Stomach (tissue), 9 donors: ENCODE results near the gene MXD4. TPM values are rescaled to one million over a fixed set of nuclear protein-coding genes. Genes with fewer than 3 reads are reported as not detected.

Experiments used
- DNase-seq, 2 donors: peaks; one replicate each; pipeline versions ENCODE4 v3.0.0 to v3.0.0-alpha.2; 2013 to 2019
- H3K27ac ChIP-seq, 5 donors: fragments of 200-600 bp in 4 of 5; sonication (generic) in 4 of 5; one replicate each; pipeline ENCODE4 v1.5.1; 2013 to 2019; ENCODE audit warnings: mild to moderate bottlenecking in 1 of 5, moderate library complexity in 1 of 5
- H3K27me3 ChIP-seq, 3 donors: fragments of 200-600 bp; sonication (generic); one replicate each; pipeline ENCODE4 v1.5.1; 2017 to 2019; ENCODE audit warnings: mixed run types in 1 of 3
- H3K36me3 ChIP-seq, 4 donors: fragments of 200-600 bp; sonication (generic); 1 replicate in 3 of 4; 2 replicates in 1 of 4; pipeline ENCODE4 v1.5.1; 2016 to 2019
- H3K4me1 ChIP-seq, 4 donors: fragments of 200-600 bp; sonication (generic); one replicate each; pipeline ENCODE4 v1.5.1; 2016 to 2019
- H3K4me3 ChIP-seq, 4 donors: fragments of 200-600 bp; sonication (generic) in 3 of 4; one replicate each; pipeline ENCODE4 v1.5.1; 2016 to 2019; ENCODE audit warnings: mild to moderate bottlenecking in 1 of 4
- H3K9me3 ChIP-seq, 4 donors: fragments of 200-600 bp; sonication (generic); one replicate each; pipeline ENCODE4 v1.5.1; 2016 to 2019
- EP300 ChIP-seq: sonication (generic); formaldehyde crosslinking; IDR thresholded peaks from one replicate; pipeline ENCODE4 v1.6.1; 2017; ENCODE audit warnings: antibody characterized with exemption
- POLR2A ChIP-seq, 4 donors: fragments of 450-650 bp; IDR thresholded peaks; one replicate each; pipeline ENCODE4 v1.6.1; 2016; ENCODE audit warnings: antibody characterized with exemption in 4 of 4, control low read depth in 2 of 4, mild to moderate bottlenecking in 1 of 4, moderate library complexity in 1 of 4
- POLR2AphosphoS5 ChIP-seq, 3 donors: sonication (generic); formaldehyde crosslinking; IDR thresholded peaks; one replicate each; pipeline ENCODE4 v1.6.1; 2016; ENCODE audit warnings: antibody characterized with exemption in 3 of 3
- whole genome bisulfite sequencing, 5 donors: extraction: QIAGEN DNeasy Blood & Tissue Kit in 3 of 5; methylation state at CpG; one replicate each; pipeline versions ENCODE4 v1.1.5 to v1.1.7; 2013 to 2018; 5-methylcytosine and 5-hydroxymethylcytosine counted together
- intact Hi-C: fragments of 100-400 bp; cut with DNase I; formaldehyde crosslinking; loops from one replicate; pipeline ENCODE4 v1.15.1; 2023; ENCODE audit warnings: low total_unique reads
- polyA plus RNA-seq, 3 donors: library from polyadenylated mRNA; stranded (reverse); fragments of 200-250 nt; gene quantifications; one replicate each; pipeline ENCODE4 v1.2.3, GENCODE V29; 2013
- total RNA-seq, 5 donors: library from RNA; depleted of rRNA; stranded (reverse); fragments of >200 nt; gene quantifications; one replicate each; pipeline versions ENCODE4 v1.1.0 to v1.2.3, GENCODE V29; 2014 to 2016
- TF ChIP-seq, protein P1 (sequence below), 7 experiments: fragments of 450-650 bp in 4 of 7; fragments of 200-600 bp in 3 of 7; sonication (generic) in 3 of 7; IDR thresholded peaks; one replicate each; pipeline ENCODE4 v1.5.1; 2016 to 2019; ENCODE audit warnings: antibody characterized with exemption in 7 of 7, control low read depth in 2 of 7, mild to moderate bottlenecking in 1 of 7
- donor health status: healthy with polysubstance abuse.
- donor health status: Bipolar disorder and iron deficiency.
- donor health status: healthy.

The MXD4 gene
- total and polyA plus RNA-seq, 8 donors: 19.1 to 114 (median 46.8) TPM

DNA sequence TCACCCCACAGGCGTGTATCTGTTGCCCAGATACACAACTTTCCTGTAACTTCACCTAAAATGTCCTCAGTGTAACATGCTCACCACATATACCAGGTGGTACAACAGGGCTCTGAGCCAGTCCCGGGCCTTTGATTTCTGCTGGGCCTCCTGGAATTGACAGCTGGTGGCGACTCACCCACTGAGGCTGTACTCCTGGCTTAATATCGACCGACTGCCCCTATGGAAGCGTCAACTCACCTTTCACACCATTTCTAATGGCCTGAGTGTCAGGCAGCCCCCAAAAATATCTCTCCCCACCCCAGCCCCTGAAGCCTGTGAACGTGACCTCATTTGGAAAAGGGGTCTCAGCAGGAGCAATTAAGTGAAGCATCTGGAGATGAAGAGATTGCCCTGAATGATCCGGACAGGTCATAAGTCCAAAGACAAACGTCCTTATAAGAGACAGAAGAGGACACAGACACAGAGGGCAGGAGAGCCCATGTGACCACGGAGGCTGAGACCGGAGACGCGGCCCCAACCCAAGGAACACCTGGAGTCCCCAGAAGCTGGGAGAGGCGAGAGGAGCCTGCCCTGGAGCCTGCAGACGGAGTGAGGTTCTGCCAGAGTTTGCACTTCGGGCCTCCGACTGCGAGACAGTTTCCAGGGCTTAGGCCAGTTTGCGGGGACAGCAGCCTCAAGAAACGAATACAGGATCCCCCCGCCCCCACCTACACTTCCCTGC lies 12.6 kb upstream of the MXD4 start:
- no peaks in the 10 kb centered on the region for H3K4me1 ChIP-seq
- no peaks in the 10 kb centered on the region for H3K27me3 ChIP-seq
- H3K27ac ChIP-seq: no peak overlapping the region
- TF ChIP-seq, protein P1, sequence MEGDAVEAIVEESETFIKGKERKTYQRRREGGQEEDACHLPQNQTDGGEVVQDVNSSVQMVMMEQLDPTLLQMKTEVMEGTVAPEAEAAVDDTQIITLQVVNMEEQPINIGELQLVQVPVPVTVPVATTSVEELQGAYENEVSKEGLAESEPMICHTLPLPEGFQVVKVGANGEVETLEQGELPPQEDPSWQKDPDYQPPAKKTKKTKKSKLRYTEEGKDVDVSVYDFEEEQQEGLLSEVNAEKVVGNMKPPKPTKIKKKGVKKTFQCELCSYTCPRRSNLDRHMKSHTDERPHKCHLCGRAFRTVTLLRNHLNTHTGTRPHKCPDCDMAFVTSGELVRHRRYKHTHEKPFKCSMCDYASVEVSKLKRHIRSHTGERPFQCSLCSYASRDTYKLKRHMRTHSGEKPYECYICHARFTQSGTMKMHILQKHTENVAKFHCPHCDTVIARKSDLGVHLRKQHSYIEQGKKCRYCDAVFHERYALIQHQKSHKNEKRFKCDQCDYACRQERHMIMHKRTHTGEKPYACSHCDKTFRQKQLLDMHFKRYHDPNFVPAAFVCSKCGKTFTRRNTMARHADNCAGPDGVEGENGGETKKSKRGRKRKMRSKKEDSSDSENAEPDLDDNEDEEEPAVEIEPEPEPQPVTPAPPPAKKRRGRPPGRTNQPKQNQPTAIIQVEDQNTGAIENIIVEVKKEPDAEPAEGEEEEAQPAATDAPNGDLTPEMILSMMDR (IDR thresholded peaks at IDR 0.05): no peak
- TF ChIP-seq EP300 (no peak), POLR2AphosphoS5 (IDR thresholded peaks at IDR 0.05) (no peak), POLR2A (IDR thresholded peaks at IDR 0.05) (no peak)
- 83 to 90% (median 85%) methylated on average over 20 to 21 of the region's 21 CpGs for WGBS, 5 donors
- no peak for DNase-seq
- intact Hi-C loops: no loop called here
- H3K4me3 ChIP-seq: no peak overlapping the region
- H3K36me3 ChIP-seq: peaks cover 0 to 35% (median 15%) of the 10 kb centered on the region in 4 donors
- no peaks in the 10 kb centered on the region for H3K9me3 ChIP-seq

DNA sequence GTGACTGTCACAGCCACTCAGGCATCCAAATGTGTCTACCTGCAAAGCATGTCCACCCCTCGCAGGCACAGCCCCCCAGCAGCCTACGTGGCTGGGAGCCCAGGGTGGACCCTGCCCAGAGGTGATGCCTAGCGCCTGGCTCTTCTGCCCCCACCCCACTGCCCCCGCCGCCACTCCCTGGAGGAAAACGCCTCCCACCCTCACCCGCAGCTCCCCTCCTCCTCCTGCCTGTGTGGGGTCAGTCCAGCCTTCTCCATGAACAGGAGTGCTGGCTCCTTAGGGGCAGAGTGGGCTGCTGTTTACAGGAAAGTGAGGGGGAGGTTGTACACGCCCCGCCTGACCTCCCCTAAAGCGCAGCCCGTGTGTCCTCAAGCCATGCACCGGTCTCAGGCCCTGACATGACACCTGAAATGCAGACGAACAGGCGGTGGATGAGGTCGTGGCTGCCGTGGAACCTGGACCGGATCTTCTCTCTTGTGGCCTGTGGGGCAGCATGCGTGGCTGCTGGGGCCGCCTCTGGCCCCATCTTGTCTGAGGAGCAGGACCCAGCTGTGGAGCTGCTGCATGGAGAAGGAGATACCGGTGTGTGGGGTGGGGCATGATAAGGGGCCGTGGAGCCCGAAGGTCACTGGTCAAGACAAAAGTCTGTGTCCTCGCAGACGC lies 11.9 kb upstream of the MXD4 start:
- Histone ChIP-seq H3K27me3 (no peaks in the 10 kb centered on the region), H3K27ac (no peak overlapping the region), H3K4me3 (no peak overlapping the region), H3K9me3 (no peaks in the 10 kb centered on the region), H3K4me1 (no peaks in the 10 kb centered on the region), H3K36me3 (peaks cover 0 to 35% (median 18%) of the 10 kb centered on the region in 4 donors)
- TF ChIP-seq EP300 (no peak), POLR2A (IDR thresholded peaks at IDR 0.05) (no peak), POLR2AphosphoS5 (IDR thresholded peaks at IDR 0.05) (no peak)
- TF ChIP-seq, protein P1 (IDR thresholded peaks at IDR 0.05): no peak
- intact Hi-C loops: no loop called here
- WGBS, 5 donors: 75 to 87% (median 78%) methylated on average over 17 to 24 of the region's 24 CpGs
- no peak for DNase-seq

DNA sequence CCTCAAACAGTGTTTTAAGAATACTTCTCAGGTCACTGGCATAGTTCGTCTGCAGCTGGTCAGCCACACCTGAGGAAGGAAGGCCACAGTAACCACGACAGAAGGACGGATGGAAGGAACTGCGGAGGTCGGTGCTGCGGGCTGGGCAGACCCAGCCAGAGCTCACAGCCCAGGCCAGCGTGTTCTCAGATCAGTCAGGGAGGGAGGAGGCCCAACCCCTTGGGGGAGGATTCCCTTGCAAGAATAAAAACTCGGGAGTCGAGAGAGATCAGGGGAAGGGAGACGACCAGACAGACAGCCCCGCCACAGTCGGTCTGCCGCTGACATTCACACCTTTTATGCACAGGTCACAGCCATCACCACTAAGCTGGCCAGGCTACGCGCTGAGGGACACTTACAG lies 11.3 kb upstream of the MXD4 start:
- Histone ChIP-seq H3K27ac (no peak overlapping the region), H3K9me3 (no peaks in the 10 kb centered on the region), H3K4me1 (no peaks in the 10 kb centered on the region), H3K27me3 (no peaks in the 10 kb centered on the region), H3K36me3 (peaks cover 0 to 35% (median 19%) of the 10 kb centered on the region in 4 donors), H3K4me3 (no peak overlapping the region)
- intact Hi-C loops: no loop called here
- WGBS, 5 donors: 81 to 87% (median 84%) methylated on average over 15 of the region's 15 CpGs
- DNase-seq: no peak
- TF ChIP-seq POLR2AphosphoS5 (IDR thresholded peaks at IDR 0.05): no peak
- no peak for TF ChIP-seq POLR2A (IDR thresholded peaks at IDR 0.05)
- no peak for TF ChIP-seq EP300
- TF ChIP-seq, protein P1 (IDR thresholded peaks at IDR 0.05): no peak

DNA sequence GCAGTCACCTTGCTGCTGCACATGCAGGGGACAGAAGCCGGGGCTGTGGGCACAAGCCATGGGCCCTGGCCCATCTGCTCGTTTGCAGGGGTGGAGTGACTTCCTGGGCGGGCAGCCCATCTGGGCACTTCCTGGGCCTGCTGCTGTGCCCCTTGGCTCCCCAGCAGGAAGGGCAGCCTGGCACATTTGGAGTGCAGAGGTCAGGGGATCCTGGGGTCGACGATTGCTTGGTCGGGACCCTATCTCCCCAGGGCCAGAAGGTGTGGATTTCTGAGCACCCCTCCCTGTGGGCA lies 10.9 kb upstream of the MXD4 start:
- no peak overlapping the region for H3K27ac ChIP-seq
- WGBS, 5 donors: 60 to 86% (median 82%) methylated on average over 2 to 6 of the region's 6 CpGs
- intact Hi-C loops: no loop called here
- peaks cover 0 to 35% (median 19%) of the 10 kb centered on the region in 4 donors for H3K36me3 ChIP-seq
- H3K4me3 ChIP-seq: no peak overlapping the region
- H3K27me3 ChIP-seq: no peaks in the 10 kb centered on the region
- DNase-seq: no peak
- H3K9me3 ChIP-seq: no peaks in the 10 kb centered on the region
- no peaks in the 10 kb centered on the region for H3K4me1 ChIP-seq
- TF ChIP-seq EP300 (no peak), POLR2AphosphoS5 (IDR thresholded peaks at IDR 0.05) (no peak), POLR2A (IDR thresholded peaks at IDR 0.05) (no peak)
- TF ChIP-seq, protein P1 (IDR thresholded peaks at IDR 0.05): no peak
